ENCODE measurements around the gene CRY2.

CRY2 gene

DNA sequence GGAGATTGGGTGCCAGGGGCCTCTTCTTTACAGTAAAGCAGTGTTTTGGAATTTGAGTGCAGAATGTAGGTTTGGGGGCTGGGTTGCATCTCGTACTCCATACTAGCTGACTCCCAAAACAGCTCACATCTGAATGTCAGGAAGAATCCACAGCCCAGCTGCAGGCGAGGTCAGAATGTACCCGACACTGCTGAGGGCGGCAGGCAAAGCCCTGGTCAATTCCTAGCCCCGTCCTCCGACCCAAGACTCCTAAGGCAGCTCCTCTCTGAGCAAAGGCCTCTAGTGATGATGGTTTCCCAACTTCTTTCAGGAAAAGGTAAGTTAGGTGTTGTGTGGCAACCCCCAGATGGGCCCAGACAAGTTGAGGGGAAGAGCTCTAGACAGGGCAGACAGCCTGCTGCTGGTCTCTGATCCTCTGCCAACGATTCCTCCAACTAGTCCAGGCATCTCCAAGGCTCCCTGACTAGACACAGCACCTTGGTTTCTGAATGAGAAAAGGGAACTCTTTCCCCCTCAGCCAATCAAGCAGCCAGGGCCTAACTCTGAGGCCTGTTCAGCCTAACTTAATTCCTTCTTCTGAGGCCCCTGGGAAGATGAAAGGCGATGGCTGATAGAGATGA is 83.8 kb downstream of the CRY2 start:
- no peak for DNase-seq (ENCODE audit: low read depth in 2 of 2)

DNA sequence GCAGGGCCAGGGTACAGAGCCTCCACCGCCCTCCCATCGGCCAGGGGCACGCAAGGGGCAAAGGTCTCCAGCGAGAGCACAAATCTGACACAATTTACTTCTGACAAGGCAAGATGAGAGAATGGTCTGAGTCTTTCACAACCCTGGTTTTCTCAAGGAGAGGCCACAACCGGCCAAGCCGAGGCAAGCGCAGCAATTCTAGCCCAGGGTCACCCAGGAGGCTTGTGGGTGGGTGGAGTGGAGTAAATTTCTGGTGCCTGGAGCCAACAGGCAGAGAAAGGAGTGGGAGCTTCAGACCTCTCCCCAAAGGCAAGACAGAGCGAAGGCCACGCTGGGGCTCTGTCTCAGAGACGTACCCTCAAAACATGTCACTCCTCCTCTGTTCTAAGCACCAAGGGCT is 84.5 kb downstream of the CRY2 start:
- DNase-seq (ENCODE audit: low read depth in 2 of 2) = no peak

DNA sequence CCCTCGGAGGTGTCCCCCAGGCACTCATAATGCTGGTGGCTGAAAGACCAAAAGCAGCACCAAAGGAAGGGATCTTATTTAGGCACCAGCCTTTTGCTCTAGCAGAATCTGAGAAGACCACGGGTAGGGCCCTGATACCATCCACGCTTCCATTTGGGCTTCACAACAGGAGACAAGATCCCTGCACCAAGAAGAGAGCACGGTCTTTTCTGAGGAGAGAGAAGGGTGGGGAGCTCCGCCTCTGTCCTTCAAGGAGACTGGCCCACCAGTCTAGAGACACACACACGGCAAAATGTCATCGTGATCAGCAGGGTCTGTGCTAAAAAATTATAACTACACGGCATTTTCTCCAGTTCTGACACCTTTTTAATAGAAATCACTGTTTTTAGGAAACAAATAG is 84.9 kb downstream of the CRY2 start:
- no peak for DNase-seq (ENCODE audit: low read depth in 2 of 2)

Measured in stimulated activated CD8-positive, alpha-beta memory T cell treated with anti-CD3 and anti-CD28 coated beads, Interleukin-7, amount 100 ng/mL, for 4 hours (primary cell).